GM20000 (cell line): ENCODE data around the gene FLNB.

ENCODE experiments used
- DNase-seq: peaks from one replicate; pipeline ENCODE4 v3.0.0; 2012; ENCODE audit warnings: low spot score
- CTCF ChIP-seq: IDR thresholded peaks from 2 replicates; pipeline ENCODE4 v1.5.1; 2012; ENCODE audit warnings: mild to moderate bottlenecking, control low read depth; ENCODE audit errors: extremely low read depth, missing control alignments

FLNB gene

GRCh38 chr3:58020783-58021071, 12.5 kb downstream of the FLNB start:
- DNase-seq = no peak
- TF ChIP-seq CTCF = no peak

- DNase-seq = no peak
- no peak for TF ChIP-seq CTCF
These were observed 13.1 kb downstream of the FLNB start for GRCh38 chr3:58021072-58021959.

GRCh38 chr3:58021962-58022361, 13.7 kb downstream of the FLNB start:
- no peak for DNase-seq
- TF ChIP-seq CTCF = no peak

GRCh38 chr3:58022490-58022889, 14.3 kb downstream of the FLNB start:
- DNase-seq = no peak
- TF ChIP-seq CTCF = no peak

GRCh38 chr3:58023531-58023930, 15.3 kb downstream of the FLNB start:
- TF ChIP-seq CTCF = no peak
- no peak for DNase-seq

- no peak for TF ChIP-seq CTCF
- DNase-seq = no peak
These were observed 17.2 kb downstream of the FLNB start for GRCh38 chr3:58025406-58025805.

GRCh38 chr3:58025837-58026569, 17.8 kb downstream of the FLNB start:
- no peak for DNase-seq
- TF ChIP-seq CTCF = no peak
